ENCODE measurements around the gene KRTAP1-3.

DNA sequence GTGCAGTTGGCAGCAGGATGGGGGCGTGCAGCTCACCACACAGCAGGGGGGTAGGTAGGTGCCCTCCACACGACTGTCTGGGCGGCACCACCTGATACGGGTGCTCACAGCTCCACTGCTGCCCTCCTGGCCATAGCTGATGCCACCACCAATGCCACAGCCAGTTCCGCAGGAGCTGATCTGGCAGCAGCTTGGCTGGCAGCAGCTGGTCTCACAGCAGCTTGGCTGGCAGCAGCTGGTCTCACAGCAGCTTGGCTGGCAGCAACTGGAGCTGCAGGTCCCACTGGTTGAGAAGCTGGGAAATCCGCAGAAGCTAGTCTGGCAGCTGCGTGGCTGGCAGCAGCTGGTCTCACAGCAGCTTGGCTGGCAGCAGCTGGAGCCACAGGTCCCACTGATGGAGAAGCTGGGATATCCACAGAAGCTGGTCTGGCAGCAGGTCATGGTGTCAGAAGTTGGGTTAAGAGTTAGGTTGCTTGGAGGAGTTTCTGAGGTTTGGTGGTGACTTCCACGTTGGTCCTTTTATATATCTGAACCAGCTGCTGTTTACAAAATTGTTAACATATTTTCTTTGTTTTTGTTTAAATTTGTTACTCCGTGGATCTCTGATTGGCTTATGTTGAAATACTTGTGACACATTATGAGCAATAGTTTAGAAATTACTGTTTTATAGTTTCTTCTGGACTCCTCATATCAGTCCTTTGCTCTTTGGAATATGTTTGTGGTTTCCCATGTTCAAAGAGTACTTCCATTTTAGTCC, 7.8 kb downstream of the KRTAP1-3 start, which contains the start of gene KRTAP1-5:
- TF ChIP-seq POLR2AphosphoS5 (IDR thresholded peaks at IDR 0.05; ENCODE audit: low read depth, low read length) (no peak), POLR2A (IDR thresholded peaks at IDR 0.05; ENCODE audit: low read depth, low read length) (no peak), TAF1 (IDR thresholded peaks at IDR 0.05; ENCODE audit: borderline replicate concordance, low read depth, low read length) (no peak)
